ENCODE data around the gene PRKCA.

The PRKCA gene

GRCh38 chr17:66273586-66273848 is 28.9 kb upstream of the PRKCA start:
- Histone ChIP-seq H3K79me2 (ENCODE audit: low read length) (no peaks in the 10 kb centered on the region), H3K4me1 (ENCODE audit: low read length) (no peaks in the 10 kb centered on the region), H3K4me2 (ENCODE audit: low read length) (no peak overlapping the region), H3K27me3 (ENCODE audit: low read depth, low read length) (peaks cover 3% of the 10 kb centered on the region; the same call in 1 of the 2 replicates), H3K27ac (ENCODE audit: low read length) (no peak overlapping the region), H3K9me3 (ENCODE audit: insufficient read depth, low read length) (no peaks in the 10 kb centered on the region), H3K9ac (ENCODE audit: low read length) (no peak overlapping the region), H2AFZ (ENCODE audit: low read depth, low read length) (no peak overlapping the region), H3K4me3 (ENCODE audit: low read length) (no peak overlapping the region), H4K20me1 (ENCODE audit: insufficient read depth, low read length) (no peaks in the 10 kb centered on the region), H3K36me3 (replicated peaks; ENCODE audit: low read depth, low read length) (no peaks in the 10 kb centered on the region)
- TF ChIP-seq CTCF (IDR thresholded peaks at IDR 0.05; ENCODE audit: low read depth, low read length) = no peak
- TF ChIP-seq EZH2phosphoT487 (IDR thresholded peaks at IDR 0.05; ENCODE audit: low read depth) = no peak

- H3K9ac ChIP-seq (ENCODE audit: low read length) = no peak overlapping the region
- no peak overlapping the region for H3K4me3 ChIP-seq (ENCODE audit: low read length)
- H3K27me3 ChIP-seq (ENCODE audit: low read depth, low read length) = peaks cover 3% of the 10 kb centered on the region; the same call in 1 of the 2 replicates
- TF ChIP-seq EZH2phosphoT487 (IDR thresholded peaks at IDR 0.05; ENCODE audit: low read depth) (no peak), CTCF (IDR thresholded peaks at IDR 0.05; ENCODE audit: low read depth, low read length) (no peak)
- no peaks in the 10 kb centered on the region for H3K9me3 ChIP-seq (ENCODE audit: insufficient read depth, low read length)
- no peaks in the 10 kb centered on the region for H3K79me2 ChIP-seq (ENCODE audit: low read length)
- no peaks in the 10 kb centered on the region for H3K36me3 ChIP-seq (replicated peaks; ENCODE audit: low read depth, low read length)
- H2AFZ ChIP-seq (ENCODE audit: low read depth, low read length) = no peak overlapping the region
- no peaks in the 10 kb centered on the region for H3K4me1 ChIP-seq (ENCODE audit: low read length)
- H4K20me1 ChIP-seq (ENCODE audit: insufficient read depth, low read length) = no peaks in the 10 kb centered on the region
- no peak overlapping the region for H3K4me2 ChIP-seq (ENCODE audit: low read length)
- H3K27ac ChIP-seq (ENCODE audit: low read length) = no peak overlapping the region
Observed at GRCh38 chr17:66275651-66276050, 26.8 kb upstream of the PRKCA start.

- H2AFZ ChIP-seq (ENCODE audit: low read depth, low read length) = no peak overlapping the region
- H3K27ac ChIP-seq (ENCODE audit: low read length) = no peak overlapping the region
Observed at GRCh38 chr17:66276328-66276937, 26.0 kb upstream of the PRKCA start.

GRCh38 chr17:66277191-66277590 is 25.2 kb upstream of the PRKCA start:
- H3K36me3 ChIP-seq (replicated peaks; ENCODE audit: low read depth, low read length) = no peaks in the 10 kb centered on the region
- no peaks in the 10 kb centered on the region for H3K9me3 ChIP-seq (ENCODE audit: insufficient read depth, low read length)
- no peak overlapping the region for H2AFZ ChIP-seq (ENCODE audit: low read depth, low read length)
- no peaks in the 10 kb centered on the region for H3K4me1 ChIP-seq (ENCODE audit: low read length)
- H3K4me2 ChIP-seq (ENCODE audit: low read length) = no peak overlapping the region
- H3K9ac ChIP-seq (ENCODE audit: low read length) = no peak overlapping the region
- H3K27ac ChIP-seq (ENCODE audit: low read length) = no peak overlapping the region
- peaks cover 3% of the 10 kb centered on the region; the same call in 1 of the 2 replicates for H3K27me3 ChIP-seq (ENCODE audit: low read depth, low read length)
- TF ChIP-seq CTCF (IDR thresholded peaks at IDR 0.05; ENCODE audit: low read depth, low read length) (no peak), EZH2phosphoT487 (IDR thresholded peaks at IDR 0.05; ENCODE audit: low read depth) (no peak)
- no peaks in the 10 kb centered on the region for H4K20me1 ChIP-seq (ENCODE audit: insufficient read depth, low read length)
- H3K79me2 ChIP-seq (ENCODE audit: low read length) = no peaks in the 10 kb centered on the region
- no peak overlapping the region for H3K4me3 ChIP-seq (ENCODE audit: low read length)

More at GRCh38 chr17:66276328-66276937, 26.0 kb upstream of the PRKCA start:
- Histone ChIP-seq H3K27me3 (ENCODE audit: low read depth, low read length) (peaks cover 3% of the 10 kb centered on the region; the same call in 1 of the 2 replicates), H3K4me1 (ENCODE audit: low read length) (no peaks in the 10 kb centered on the region), H3K4me2 (ENCODE audit: low read length) (no peak overlapping the region), H4K20me1 (ENCODE audit: insufficient read depth, low read length) (no peaks in the 10 kb centered on the region), H3K9ac (ENCODE audit: low read length) (no peak overlapping the region), H3K79me2 (ENCODE audit: low read length) (no peaks in the 10 kb centered on the region), H3K9me3 (ENCODE audit: insufficient read depth, low read length) (no peaks in the 10 kb centered on the region), H3K36me3 (replicated peaks; ENCODE audit: low read depth, low read length) (no peaks in the 10 kb centered on the region), H3K4me3 (ENCODE audit: low read length) (no peak overlapping the region)
- TF ChIP-seq CTCF (IDR thresholded peaks at IDR 0.05; ENCODE audit: low read depth, low read length) (no peak), EZH2phosphoT487 (IDR thresholded peaks at IDR 0.05; ENCODE audit: low read depth) (no peak)
